Mesodermal cell (in vitro differentiated cells): ENCODE results near the gene CIB2.

Experiments
- H3K27ac ChIP-seq: 2 replicates; pipeline ENCODE4 v1.7.0; 2013; ENCODE audit warnings: mild to moderate bottlenecking, low read depth, low read length, moderate library complexity; ENCODE audit not compliant: severe bottlenecking
- H3K36me3 ChIP-seq: 2 replicates; pipeline ENCODE4 v1.7.1; 2013; ENCODE audit warnings: mild to moderate bottlenecking, low read length, moderate library complexity; ENCODE audit not compliant: control insufficient read depth, insufficient read depth
- H3K4me1 ChIP-seq: one replicate; pipeline ENCODE4 v1.7.1; 2013; ENCODE audit warnings: mild to moderate bottlenecking, low read length; ENCODE audit not compliant: insufficient read depth, control insufficient read depth, poor library complexity, severe bottlenecking
- H3K4me3 ChIP-seq: 2 replicates; pipeline ENCODE4 v1.7.0; 2013; ENCODE audit warnings: low read length, control low read depth, mild to moderate bottlenecking; ENCODE audit not compliant: insufficient read depth, poor library complexity, severe bottlenecking; ENCODE audit errors: extremely low read depth
- H3K9me3 ChIP-seq: 2 replicates; pipeline ENCODE4 v1.7.1; 2013; ENCODE audit warnings: mild to moderate bottlenecking, low read length, moderate library complexity; ENCODE audit not compliant: control insufficient read depth
- WGBS, 2 experiments: methylation state at CpG; one replicate each; pipeline ENCODE4 v1.1.5; 2013; ENCODE audit warnings: missing lambda C conversion rate in 2 of 2; ENCODE audit not compliant: insufficient coverage in 2 of 2; 5-methylcytosine and 5-hydroxymethylcytosine counted together

Gene CIB2

GRCh38 chr15:78071383-78071782 lies 59.9 kb downstream of the CIB2 start:
- Histone ChIP-seq H3K9me3 (no peaks in the 10 kb centered on the region), H3K27ac (no peak overlapping the region), H3K4me1 (peaks cover 29% of the 10 kb centered on the region), H3K36me3 (no peaks in the 10 kb centered on the region), H3K4me3 (no peak overlapping the region)
- WGBS, 2 experiments, result 56 to 83% methylated on average over 2 of the region's 2 CpGs

- Histone ChIP-seq H3K36me3 (no peaks in the 10 kb centered on the region), H3K9me3 (no peaks in the 10 kb centered on the region), H3K4me3 (no peak overlapping the region), H3K4me1 (peaks cover 36% of the 10 kb centered on the region), H3K27ac (no peak overlapping the region)
- 89 to 90% methylated on average over 2 to 3 of the region's 4 CpGs for WGBS, 2 experiments
These were observed 61.1 kb downstream of the CIB2 start for GRCh38 chr15:78070049-78070700.

DNA sequence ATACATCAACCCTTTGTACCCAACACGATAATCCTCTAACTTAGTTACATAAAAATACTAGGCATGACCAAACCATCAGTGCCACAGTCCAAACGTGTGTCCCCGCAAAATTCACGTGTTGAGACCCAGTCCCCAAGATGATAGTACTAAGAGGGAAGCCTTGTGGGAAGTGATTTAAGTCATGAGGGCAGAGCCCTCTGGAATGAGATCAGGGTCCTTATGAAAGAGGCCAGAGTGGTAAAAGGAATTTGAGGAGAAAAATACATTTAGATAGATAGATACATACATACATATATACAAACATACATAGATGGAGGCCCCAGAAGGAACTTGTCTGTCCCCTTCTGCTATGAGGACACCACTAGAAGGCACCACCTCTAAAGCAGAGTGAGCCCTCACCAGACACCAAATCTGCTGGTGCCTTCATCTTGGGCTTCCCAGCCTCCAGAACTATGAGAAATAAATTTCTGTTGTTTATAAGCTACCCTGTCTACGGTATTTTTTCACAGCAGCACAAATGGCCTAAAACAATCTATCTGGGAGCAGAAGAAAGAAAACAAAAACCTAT lies 61.7 kb downstream of the CIB2 start:
- H3K4me1 ChIP-seq, result peaks cover 39% of the 10 kb centered on the region
- H3K27ac ChIP-seq, result no peak overlapping the region
- WGBS, 2 experiments, result 100% methylated on average over 2 to 4 of the region's 5 CpGs
- no peak overlapping the region for H3K4me3 ChIP-seq
- H3K9me3 ChIP-seq, result no peaks in the 10 kb centered on the region
- no peaks in the 10 kb centered on the region for H3K36me3 ChIP-seq

DNA sequence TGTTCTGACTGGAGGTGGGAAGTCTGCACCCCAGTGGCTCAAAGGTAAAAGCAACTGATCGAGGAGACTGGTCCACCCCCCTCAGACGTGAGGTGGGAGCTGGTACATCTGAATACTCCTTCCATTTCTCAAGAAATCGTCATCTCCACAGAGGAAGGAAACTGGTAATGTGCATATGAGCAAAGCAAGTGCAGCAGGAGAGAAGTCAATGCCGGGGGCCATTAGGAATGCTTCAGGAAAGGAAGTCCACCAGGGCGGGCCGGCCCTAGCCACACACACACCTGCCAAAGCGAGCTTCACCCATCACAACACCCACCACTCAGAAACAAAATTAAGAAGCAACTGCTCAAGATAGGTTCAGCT lies 62.2 kb downstream of the CIB2 start:
- H3K4me3 ChIP-seq, result no peak overlapping the region
- WGBS, 2 experiments, result 100% methylated on average over 1 to 3 of the region's 7 CpGs
- H3K36me3 ChIP-seq, result no peaks in the 10 kb centered on the region
- peaks cover 39% of the 10 kb centered on the region for H3K4me1 ChIP-seq
- no peak overlapping the region for H3K27ac ChIP-seq
- H3K9me3 ChIP-seq, result no peaks in the 10 kb centered on the region

GRCh38 chr15:78067328-78068228 lies 63.7 kb downstream of the CIB2 start:
- Histone ChIP-seq H3K27ac (no peak overlapping the region), H3K36me3 (no peaks in the 10 kb centered on the region), H3K4me3 (no peak overlapping the region), H3K4me1 (peaks cover 34% of the 10 kb centered on the region), H3K9me3 (no peaks in the 10 kb centered on the region)
- 80% methylated on average over 1 of the region's 1 CpG; no CpG with 5 or more reads in 1 of the 2 experiments for WGBS, 2 experiments

GRCh38 chr15:78065973-78066946 lies 65.0 kb downstream of the CIB2 start:
- no peaks in the 10 kb centered on the region for H3K9me3 ChIP-seq
- no peak overlapping the region for H3K4me3 ChIP-seq
- H3K4me1 ChIP-seq, result peaks cover 30% of the 10 kb centered on the region
- no peak overlapping the region for H3K27ac ChIP-seq
- no peaks in the 10 kb centered on the region for H3K36me3 ChIP-seq
- 79 to 88% methylated on average over 3 to 4 of the region's 7 CpGs for WGBS, 2 experiments

DNA sequence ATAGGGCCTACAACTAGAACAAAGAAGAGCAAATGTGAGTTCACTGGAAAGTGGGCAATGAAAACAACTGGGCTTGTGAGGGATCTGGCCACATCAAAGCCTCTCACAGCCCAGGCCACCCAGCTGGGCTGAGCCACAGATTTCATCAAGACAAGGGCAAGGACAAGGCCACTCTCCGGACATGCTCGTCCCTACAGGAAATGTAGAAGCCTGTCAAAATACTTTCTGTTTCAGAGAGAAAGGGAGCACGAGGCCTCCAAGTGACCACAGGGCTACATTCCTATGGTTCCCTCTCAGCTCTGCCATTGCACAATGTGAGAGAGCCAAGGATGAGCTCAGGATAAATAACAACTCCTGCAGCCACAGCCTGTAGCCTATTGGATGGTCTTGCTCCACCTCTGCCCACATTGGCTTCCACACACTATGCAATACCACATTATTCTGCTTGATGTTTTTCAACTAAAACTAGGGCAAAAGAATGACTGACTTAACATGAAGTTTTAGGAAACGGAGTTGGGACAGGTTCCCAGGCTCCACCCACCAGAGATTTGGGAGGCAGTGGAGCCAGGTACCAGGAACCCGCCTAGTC lies 65.9 kb downstream of the CIB2 start:
- H3K4me1 ChIP-seq, result peaks cover 30% of the 10 kb centered on the region
- peak overlapping the region; percentile 72 for H3K27ac ChIP-seq
- no peak overlapping the region for H3K4me3 ChIP-seq
- no peaks in the 10 kb centered on the region for H3K9me3 ChIP-seq
- 79 to 82% methylated on average over 3 to 5 of the region's 5 CpGs for WGBS, 2 experiments
- H3K36me3 ChIP-seq, result no peaks in the 10 kb centered on the region

- no peaks in the 10 kb centered on the region for H3K9me3 ChIP-seq
- H3K36me3 ChIP-seq, result no peaks in the 10 kb centered on the region
- H3K27ac ChIP-seq, result no peak overlapping the region
- WGBS, 2 experiments, result 80 to 100% methylated on average over 1 of the region's 2 CpGs
- H3K4me1 ChIP-seq, result peaks cover 25% of the 10 kb centered on the region
- H3K4me3 ChIP-seq, result no peak overlapping the region
These were observed 66.7 kb downstream of the CIB2 start for GRCh38 chr15:78064544-78064943.

DNA sequence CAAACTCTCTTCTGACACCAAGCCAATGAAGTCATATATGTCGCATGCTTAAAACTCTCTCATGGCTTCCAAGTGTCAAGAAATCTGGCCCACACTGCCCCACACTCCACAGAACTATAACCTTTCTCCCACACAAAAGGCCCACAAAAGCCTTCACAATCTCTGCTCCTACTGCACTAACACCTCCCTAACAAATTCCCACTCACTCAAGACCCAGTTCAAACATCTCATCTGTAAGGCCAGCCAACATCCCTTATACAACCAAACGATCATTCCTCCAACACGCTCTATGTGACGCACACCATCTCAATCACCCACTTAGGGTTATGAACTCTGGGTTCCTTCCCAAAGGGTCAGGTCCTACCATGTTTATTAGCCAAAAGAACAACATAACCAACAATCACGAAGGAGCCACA lies 67.3 kb downstream of the CIB2 start:
- Histone ChIP-seq H3K4me3 (no peak overlapping the region), H3K9me3 (no peaks in the 10 kb centered on the region), H3K4me1 (peaks cover 25% of the 10 kb centered on the region), H3K36me3 (no peaks in the 10 kb centered on the region), H3K27ac (no peak overlapping the region)
- 100% methylated on average over 1 of the region's 5 CpGs for WGBS, 2 experiments

DNA sequence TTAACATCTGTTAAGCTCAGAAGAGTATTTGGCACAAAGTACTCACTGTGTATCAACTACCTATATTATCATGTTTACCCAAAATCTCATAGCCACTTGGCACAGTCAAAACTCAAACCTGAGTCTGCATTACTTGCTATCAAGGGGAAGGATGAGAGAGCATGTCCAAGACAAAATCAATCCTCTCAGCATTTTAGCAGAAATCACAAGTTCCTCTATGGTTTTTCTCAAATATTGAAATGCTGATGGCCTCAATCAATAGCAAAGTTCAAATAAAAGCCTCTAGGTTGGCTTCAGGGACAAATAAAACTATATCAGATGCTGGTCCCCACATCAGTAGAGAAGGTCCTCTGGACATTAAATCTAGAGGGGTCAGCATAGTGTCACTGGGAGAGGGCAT lies 68.0 kb downstream of the CIB2 start:
- Histone ChIP-seq H3K27ac (no peak overlapping the region), H3K4me1 (peaks cover 25% of the 10 kb centered on the region), H3K36me3 (no peaks in the 10 kb centered on the region), H3K4me3 (no peak overlapping the region), H3K9me3 (no peaks in the 10 kb centered on the region)
